Measurements from ENCODE around the gene CABP7. TPM values are rescaled to one million over a fixed set of nuclear protein-coding genes. Genes with fewer than 3 reads are reported as not detected.

Gene CABP7
- total and polyA plus RNA-seq, 2 of the 8 experiments (the other 6 are each of a cell fraction or from before 2014, with no cell fraction given) = 0.20 to 0.36 TPM

DNA sequence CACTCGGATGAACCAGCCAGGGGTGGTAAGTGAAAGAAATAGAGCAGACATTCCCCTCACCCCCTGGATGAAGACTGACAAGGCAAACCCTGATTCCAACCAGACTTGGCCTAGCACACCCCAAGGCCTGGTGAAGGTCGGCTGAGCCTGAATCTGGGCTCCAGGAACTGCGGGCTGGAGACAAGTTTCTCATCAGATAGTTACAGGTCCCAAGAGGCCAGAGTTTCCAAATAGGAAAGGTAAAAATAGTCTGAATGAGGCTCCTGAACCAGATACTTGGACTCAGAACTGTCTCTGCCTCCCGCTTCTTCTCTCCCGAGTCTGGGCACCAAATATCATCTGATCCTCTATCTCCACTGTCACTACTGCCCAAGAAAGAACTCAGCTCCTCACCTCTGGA lies 39.2 kb downstream of the CABP7 start:
- Histone ChIP-seq H3K9ac (replicated peaks in 1 of 4; ENCODE audit: extremely low read depth in 1 of 4, low read depth in 3 of 4, low read length in 3 of 4) (no peak overlapping the region), H3K79me2 (ENCODE audit: control insufficient read depth in 1 of 2, insufficient read depth in 2 of 2, low read length in 2 of 2) (no peaks in the 10 kb centered on the region), H3K4me2 (ENCODE audit: insufficient read depth in 1 of 2, low read depth in 2 of 2, low read length in 2 of 2) (no peak overlapping the region), H2AFZ (ENCODE audit: low read length) (no peak overlapping the region), H3K27ac (ENCODE audit: low read depth, low read length) (no peak overlapping the region), H3K4ac (replicated peaks; ENCODE audit: insufficient read length, low read depth, low read length) (no peak overlapping the region), H3K4me3 (ENCODE audit: extremely low read depth in 1 of 4, insufficient read depth in 2 of 4, low read depth in 3 of 4, low read length in 4 of 4) (no peak overlapping the region), H2BK120ac (replicated peaks; ENCODE audit: low read depth, low read length) (no peak overlapping the region), H3K27me3 (replicated peaks in 1 of 4; ENCODE audit: control insufficient read depth in 3 of 4, extremely low read depth in 1 of 4, insufficient read depth in 3 of 4, low read length in 3 of 4) (no peaks in the 10 kb centered on the region), H4K91ac (replicated peaks; ENCODE audit: insufficient read length, low read length) (no peak overlapping the region), H3K56ac (replicated peaks; ENCODE audit: insufficient read length, low read depth, low read length) (no peak overlapping the region), H2AK5ac (ENCODE audit: low read depth, low read length) (no peak overlapping the region), H2BK20ac (ENCODE audit: low read length) (no peak overlapping the region), H3K23ac (ENCODE audit: insufficient read length) (no peak overlapping the region), H3K9me3 (ENCODE audit: insufficient read depth in 2 of 2, low read depth in 1 of 2, low read length in 1 of 2) (no peaks in the 10 kb centered on the region), H4K20me1 (replicated peaks in 1 of 2; ENCODE audit: control insufficient read depth in 1 of 2, insufficient read depth in 2 of 2, low read length in 2 of 2) (no peaks in the 10 kb centered on the region), H2BK12ac (ENCODE audit: low read depth, low read length) (no peak overlapping the region), H3K14ac (ENCODE audit: insufficient read length) (no peak overlapping the region), H3K36me3 (ENCODE audit: control insufficient read depth in 2 of 4, insufficient read depth in 4 of 4, low read length in 3 of 4) (no peaks in the 10 kb centered on the region), H3K18ac (ENCODE audit: extremely low read depth, low read length) (no peak overlapping the region), H4K8ac (ENCODE audit: extremely low read depth, insufficient read depth, low read length) (no peak overlapping the region), H3K4me1 (replicated peaks in 1 of 4; ENCODE audit: control insufficient read depth in 3 of 4, insufficient read depth in 4 of 4, low read length in 3 of 4) (peaks cover 0 to 2% (median 0%) of the 10 kb centered on the region in 4 experiments; a peak in 1 of 7 replicates), H2BK5ac (ENCODE audit: low read depth, low read length) (no peak overlapping the region), H4K5ac (ENCODE audit: insufficient read length, low read depth, low read length) (no peak overlapping the region), H3K23me2 (ENCODE audit: low read depth, low read length) (no peaks in the 10 kb centered on the region), H2BK15ac (ENCODE audit: low read length) (no peak overlapping the region), H3K79me1 (ENCODE audit: low read depth, low read length) (no peaks in the 10 kb centered on the region)
- DNase-seq (ENCODE audit: low read depth in 1 of 2, low spot score in 2 of 2) (no peak), FAIRE-seq (no peak)
- ChIA-PET POLR2A (ENCODE audit: partially characterized antibody) (no interaction called here), CTCF (ENCODE audit: partially characterized antibody) (interaction anchor here (1.1 kb wide), 1 partner anchor 14 kb away, joined by 4 read pairs; no protein-coding TSS in a partner anchor)
- 78% methylated on average over 5 of the region's 5 CpGs; no CpG with 5 or more reads in 1 of the 2 experiments for WGBS, 2 experiments (ENCODE audit: extremely low coverage in 1 of 2, insufficient coverage in 1 of 2, insufficient read length in 1 of 2, insufficient replicate concordance in 2 of 2, low coverage in 1 of 2, low lambda C conversion rate in 2 of 2, missing lambda C conversion rate in 1 of 2)
- no peak for TF ChIP-seq CHD2 (IDR thresholded peaks at IDR 0.05; ENCODE audit: low read length)
- TF ChIP-seq MAFK (IDR thresholded peaks at IDR 0.05; ENCODE audit: low read depth, low read length) = no peak
- TF ChIP-seq KDM4A (IDR thresholded peaks at IDR 0.05; ENCODE audit: low read depth, low read length, severe bottlenecking) = no peak
- TF ChIP-seq POLR2AphosphoS5 (IDR thresholded peaks at IDR 0.05; ENCODE audit: low read depth, low read length) = no peak

Measured in H1 (cell line).